Osteoblast (primary cell): ENCODE measurements around the gene FRMD5. TPM values are rescaled to one million over a fixed set of nuclear protein-coding genes. Genes with fewer than 3 reads are reported as not detected.

Experiments
- DNase-seq: peaks from one replicate; pipeline ENCODE4 v3.0.0; 2011; ENCODE audit warnings: low spot score, mixed read lengths; ENCODE audit not compliant: insufficient read length; ENCODE audit errors: missing footprints
- H2AFZ ChIP-seq: 2 replicates; pipeline ENCODE4 v1.6.0; 2011; ENCODE audit warnings: mild to moderate bottlenecking, low read length
- H3K27ac ChIP-seq: 2 replicates; pipeline ENCODE4 v1.5.1; 2011; ENCODE audit warnings: mild to moderate bottlenecking, low read depth, low read length, moderate library complexity
- H3K27me3 ChIP-seq: 2 replicates; pipeline ENCODE4 v1.6.0; 2012; ENCODE audit warnings: mild to moderate bottlenecking, control low read depth, inconsistent platforms, low read length, moderate library complexity; ENCODE audit not compliant: insufficient read depth
- H3K36me3 ChIP-seq: 2 replicates; pipeline ENCODE4 v1.5.1; 2011; ENCODE audit warnings: mild to moderate bottlenecking, low read length, control low read depth, moderate library complexity; ENCODE audit not compliant: insufficient read depth
- H3K4me1 ChIP-seq: 2 replicates; pipeline ENCODE4 v1.5.1; 2011; ENCODE audit warnings: mild to moderate bottlenecking, low read length, control low read depth, moderate library complexity; ENCODE audit not compliant: insufficient read depth
- H3K4me2 ChIP-seq: 2 replicates; pipeline ENCODE4 v1.6.0; 2011; ENCODE audit warnings: mild to moderate bottlenecking, low read length; ENCODE audit not compliant: insufficient read depth
- H3K4me3 ChIP-seq: fragments of 200-600 bp; sonication (generic); 3 replicates; pipeline ENCODE4 v1.5.1; 2012; ENCODE audit warnings: mild to moderate bottlenecking, low read length, inconsistent platforms; ENCODE audit not compliant: insufficient read depth
- H3K79me2 ChIP-seq: 2 replicates; pipeline ENCODE4 v1.6.0; 2012; ENCODE audit warnings: mild to moderate bottlenecking, low read length, control low read depth, inconsistent platforms; ENCODE audit not compliant: insufficient read depth
- H3K9me3 ChIP-seq: 2 replicates; pipeline ENCODE4 v1.5.1; 2011; ENCODE audit warnings: low read depth, low read length, control low read depth
- H4K20me1 ChIP-seq: 2 replicates; pipeline ENCODE4 v1.6.0; 2012; ENCODE audit warnings: mild to moderate bottlenecking, low read length, control low read depth; ENCODE audit not compliant: insufficient read depth
- CTCF ChIP-seq: IDR thresholded peaks from 2 replicates; pipeline ENCODE4 v1.5.1; 2011; ENCODE audit warnings: mild to moderate bottlenecking, low read depth, low read length, moderate library complexity; ENCODE audit errors: extremely low read depth
- total RNA-seq: library from RNA; depleted of rRNA; stranded (reverse); fragments of >200 nt; gene quantifications from 2 replicates; pipeline ENCODE4 v1.2.3, GENCODE V29; 2012

Gene FRMD5
- total RNA-seq, 1 donor: 3.3 TPM

GRCh38 chr15:44147636-44148035, 47.4 kb downstream of the FRMD5 start:
- Histone ChIP-seq H3K27me3 (no peaks in the 10 kb centered on the region), H3K4me2 (no peak overlapping the region), H3K4me1 (no peaks in the 10 kb centered on the region), H3K36me3 (no peaks in the 10 kb centered on the region), H3K79me2 (peaks cover 12% of the 10 kb centered on the region), H3K9me3 (no peaks in the 10 kb centered on the region), H2AFZ (no peak overlapping the region), H4K20me1 (no peaks in the 10 kb centered on the region), H3K27ac (no peak overlapping the region), H3K4me3 (no peak overlapping the region)
- no peak for TF ChIP-seq CTCF
- no peak for DNase-seq

- Histone ChIP-seq H3K36me3 (no peaks in the 10 kb centered on the region), H2AFZ (no peak overlapping the region), H4K20me1 (no peaks in the 10 kb centered on the region), H3K4me1 (no peaks in the 10 kb centered on the region), H3K27me3 (no peaks in the 10 kb centered on the region), H3K79me2 (peaks cover 7% of the 10 kb centered on the region), H3K4me2 (no peak overlapping the region), H3K4me3 (no peak overlapping the region), H3K27ac (no peak overlapping the region), H3K9me3 (no peaks in the 10 kb centered on the region)
- no peak for DNase-seq
- no peak for TF ChIP-seq CTCF
These were observed 49.6 kb downstream of the FRMD5 start for GRCh38 chr15:44145495-44145894.

GRCh38 chr15:44144992-44145391, 50.1 kb downstream of the FRMD5 start:
- Histone ChIP-seq H3K36me3 (no peaks in the 10 kb centered on the region), H3K27me3 (no peaks in the 10 kb centered on the region), H3K4me1 (no peaks in the 10 kb centered on the region), H3K27ac (no peak overlapping the region), H3K4me3 (no peak overlapping the region), H2AFZ (no peak overlapping the region), H3K79me2 (peaks cover 4% of the 10 kb centered on the region), H4K20me1 (no peaks in the 10 kb centered on the region), H3K9me3 (no peaks in the 10 kb centered on the region), H3K4me2 (no peak overlapping the region)
- TF ChIP-seq CTCF: no peak
- DNase-seq: peak; percentile 45

GRCh38 chr15:44144184-44144583, 50.9 kb downstream of the FRMD5 start:
- Histone ChIP-seq H3K79me2 (peaks cover 2% of the 10 kb centered on the region), H3K9me3 (no peaks in the 10 kb centered on the region), H3K4me1 (no peaks in the 10 kb centered on the region), H4K20me1 (no peaks in the 10 kb centered on the region), H3K27me3 (no peaks in the 10 kb centered on the region), H3K4me2 (no peak overlapping the region), H3K27ac (no peak overlapping the region), H3K4me3 (no peak overlapping the region), H3K36me3 (no peaks in the 10 kb centered on the region), H2AFZ (no peak overlapping the region)
- no peak for TF ChIP-seq CTCF
- no peak for DNase-seq
